PC-3 (cell line): ENCODE data around the gene RNF151. TPM values are rescaled to one million over a fixed set of nuclear protein-coding genes. Genes with fewer than 3 reads are reported as not detected.

Experiments used
- ATAC-seq: fragments of 200-7000 bp; cut with Tn5 transposase; 2 replicates; pipeline ENCODE4 v1.9.1; 2020; ENCODE audit warnings: mild to moderate bottlenecking, moderate library complexity
- BruUV-seq: library from RNA; stranded (reverse); fragments of 400-500 nt; replicated peaks from 2 replicates; lab custom pipeline; 2021; lab: Mats Ljungman, UMichigan
- CTCF ChIA-PET: fragments of 300-600 bp; sonication (Branson Sonifier 250); formaldehyde crosslinking; loops from one replicate; lab custom pipeline; 2022; ENCODE audit warnings: antibody characterized with exemption; lab: Charles Lee
- POLR2A ChIA-PET: fragments of 300-600 bp; sonication (Branson Sonifier 250); formaldehyde crosslinking; loops from one replicate; lab custom pipeline; 2022; ENCODE audit warnings: antibody characterized with exemption; ENCODE audit not compliant: unreplicated experiment; lab: Charles Lee
- DNase-seq: peaks from one replicate; pipeline ENCODE4 v3.0.0-alpha.2; 2015
- H2AFZ ChIP-seq: fragments of 300-600 bp; sonication (generic); 2 replicates; pipeline ENCODE4 v1.6.0; 2016; ENCODE audit warnings: antibody characterized with exemption, low read length
- H3F3A ChIP-seq: fragments of 300-600 bp; sonication (generic); one replicate; pipeline ENCODE4 v1.6.0; 2017; ENCODE audit warnings: antibody characterized with exemption, low read length, control low read depth, mild to moderate bottlenecking; ENCODE audit not compliant: unreplicated experiment
- H3K27ac ChIP-seq: fragments of 300-600 bp; sonication (generic); 2 replicates; pipeline ENCODE4 v1.5.1; 2016; ENCODE audit warnings: mild to moderate bottlenecking, low read length
- H3K27me3 ChIP-seq: fragments of 300-600 bp; sonication (generic); 2 replicates; pipeline ENCODE4 v1.6.1; 2016; ENCODE audit warnings: low read length, mixed read lengths
- H3K36me3 ChIP-seq: fragments of 300-600 bp; sonication (generic); 2 replicates; pipeline ENCODE4 v1.6.1; 2016; ENCODE audit warnings: low read depth, mixed run types, low read length, mixed read lengths
- H3K4me1 ChIP-seq: fragments of 300-600 bp; sonication (generic); 2 replicates; pipeline ENCODE4 v1.5.1; 2016; ENCODE audit warnings: low read length; ENCODE audit not compliant: insufficient read depth
- H3K4me2 ChIP-seq: fragments of 300-600 bp; sonication (generic); 2 replicates; pipeline ENCODE4 v1.6.0; 2016; ENCODE audit warnings: low read length
- H3K4me3 ChIP-seq: fragments of 300-600 bp; sonication (generic); 2 replicates; pipeline ENCODE4 v1.5.1; 2016; ENCODE audit warnings: mild to moderate bottlenecking, low read length, mixed read lengths
- H3K79me2 ChIP-seq: fragments of 300-600 bp; sonication (generic); 2 replicates; pipeline ENCODE4 v1.6.1; 2017; ENCODE audit warnings: low read length, mixed read lengths
- H3K9ac ChIP-seq: fragments of 300-600 bp; sonication (generic); 2 replicates; pipeline ENCODE4 v1.6.0; 2016; ENCODE audit warnings: mild to moderate bottlenecking, low read length
- H3K9me2 ChIP-seq: fragments of 300-600 bp; sonication (generic); replicated peaks from 2 replicates; pipeline ENCODE4 v1.6.1; 2016; ENCODE audit warnings: mixed run types, low read length, mixed read lengths
- H3K9me3 ChIP-seq: fragments of 300-600 bp; sonication (generic); 2 replicates; pipeline ENCODE4 v1.6.1; 2016; ENCODE audit warnings: low read length, mixed read lengths
- H4K20me1 ChIP-seq: fragments of 300-600 bp; sonication (generic); 2 replicates; pipeline ENCODE4 v1.6.1; 2016; ENCODE audit warnings: low read length, mixed read lengths
- CTCF ChIP-seq: fragments of 300-600 bp; sonication (generic); conservative IDR thresholded peaks from 2 replicates; pipeline ENCODE4 v1.5.1; 2017; ENCODE audit warnings: antibody characterized with exemption, low read depth, mild to moderate bottlenecking, low read length
- EZH2 ChIP-seq: fragments of 300-600 bp; sonication (generic); IDR thresholded peaks from one replicate; pipeline ENCODE4 v1.6.1; 2017; ENCODE audit warnings: antibody characterized with exemption, mild to moderate bottlenecking, low read length; ENCODE audit not compliant: unreplicated experiment
- EZH2phosphoT487 ChIP-seq: fragments of 300-600 bp; sonication (generic); IDR thresholded peaks from 2 replicates; pipeline ENCODE4 v1.6.1; 2018; ENCODE audit warnings: mild to moderate bottlenecking, antibody characterized with exemption, low read length, borderline replicate concordance
- intact Hi-C: fragments of 100-400 bp; cut with micrococcal nuclease; formaldehyde crosslinking; loops from 2 replicates; pipeline ENCODE4 v1.9.0; 2023
- total RNA-seq: library from RNA; depleted of rRNA; stranded (reverse); fragments of >200 nt; gene quantifications from 2 replicates; pipeline ENCODE4 v1.2.3, GENCODE V29; 2014

The RNF151 gene
- total RNA-seq, 1 experiment from 2014 or later: not detected

- no peak overlapping the region for H3K4me3 ChIP-seq
- DNase-seq: no peak
- H3F3A ChIP-seq: no peaks in the 10 kb centered on the region
- H3K9ac ChIP-seq: no peak overlapping the region
- H3K9me2 ChIP-seq: no peaks in the 10 kb centered on the region
- intact Hi-C loops: no loop called here
- no peak for ATAC-seq
- BruUV-seq: no TSS peak
- TF ChIP-seq CTCF: no peak
- TF ChIP-seq EZH2phosphoT487: no peak
- no peak for TF ChIP-seq EZH2
- POLR2A ChIA-PET: no interaction called here
- H3K4me2 ChIP-seq: no peak overlapping the region
- H2AFZ ChIP-seq: no peak overlapping the region
- peaks cover 11% of the 10 kb centered on the region; the same call in 1 of the 2 replicates for H4K20me1 ChIP-seq
- H3K79me2 ChIP-seq: peaks cover 19% of the 10 kb centered on the region
- H3K27ac ChIP-seq: no peak overlapping the region
- H3K9me3 ChIP-seq: no peaks in the 10 kb centered on the region
- H3K4me1 ChIP-seq: 0 out of 2 replicates have a peak, but pooled peaks cover under 1% of the 10 kb centered on the region
- CTCF ChIA-PET: no interaction called here
- peaks cover 3% of the 10 kb centered on the region; the same call in 1 of the 2 replicates for H3K36me3 ChIP-seq
- no peaks in the 10 kb centered on the region for H3K27me3 ChIP-seq
Measured at GRCh38 chr16:1999866-2000514, 33.3 kb downstream of the RNF151 start.

DNA sequence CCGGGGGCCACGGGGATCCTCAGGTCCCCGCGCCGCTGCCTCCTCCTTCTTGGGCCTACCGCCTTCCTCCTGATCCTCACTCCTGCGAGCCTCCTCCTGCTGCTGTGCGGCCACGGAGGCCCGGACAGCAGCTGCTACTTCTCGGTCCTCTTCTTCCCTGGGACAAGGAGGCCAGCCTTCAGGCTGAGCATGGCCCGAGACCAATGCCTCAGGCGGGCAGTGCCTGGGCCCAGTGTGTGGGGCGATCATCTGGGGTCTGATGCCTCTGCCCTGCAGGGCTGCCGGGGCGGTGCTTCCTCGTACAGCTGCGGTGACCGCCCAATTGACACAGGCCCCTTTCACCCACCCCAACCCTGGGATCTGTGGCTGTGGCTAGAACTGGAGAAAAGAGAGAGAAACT is 34.4 kb downstream of the RNF151 start:
- no peak for TF ChIP-seq EZH2phosphoT487
- TF ChIP-seq CTCF: no peak
- no peak for TF ChIP-seq EZH2

More for the DNA sequence above, 34.4 kb downstream of the RNF151 start:
- H3K27ac ChIP-seq: no peak overlapping the region
- no peak overlapping the region for H3K4me2 ChIP-seq
- 0 out of 2 replicates have a peak, but pooled peaks cover 2% of the 10 kb centered on the region for H3K4me1 ChIP-seq
- H3K36me3 ChIP-seq: peaks cover 4% of the 10 kb centered on the region; the same call in 1 of the 2 replicates
- BruUV-seq: no TSS peak
- intact Hi-C loops: no loop called here
- H2AFZ ChIP-seq: no peak overlapping the region
- no peak overlapping the region for H3K9ac ChIP-seq
- H3F3A ChIP-seq: no peaks in the 10 kb centered on the region
- H3K9me3 ChIP-seq: no peaks in the 10 kb centered on the region
- ChIA-PET POLR2A (no interaction called here), CTCF (no interaction called here)
- no peak for ATAC-seq
- peaks cover 15% of the 10 kb centered on the region; the same call in 1 of the 2 replicates for H4K20me1 ChIP-seq
- H3K79me2 ChIP-seq: peaks cover 30% of the 10 kb centered on the region
- no peaks in the 10 kb centered on the region for H3K27me3 ChIP-seq
- no peaks in the 10 kb centered on the region for H3K9me2 ChIP-seq
- no peak for DNase-seq
- H3K4me3 ChIP-seq: no peak overlapping the region
